Testis (tissue), 3 donors: ENCODE measurements around the gene OR52J3. TPM values are rescaled to one million over a fixed set of nuclear protein-coding genes. Genes with fewer than 3 reads are reported as not detected.
"Not testable (repeated sequence)": the region's sequence is repeated elsewhere in the genome, so short reads cannot be mapped to it uniquely, and the experiment has no call there.

Source experiments
- DNase-seq: peaks from one replicate; pipeline ENCODE4 v3.0.0-alpha.2; 2019
- H3K27ac ChIP-seq, 2 donors: fragments of 200-600 bp; sonication (generic); one replicate each; pipeline ENCODE4 v1.5.1; 2019
- H3K27me3 ChIP-seq: fragments of 200-600 bp; sonication (generic); one replicate; pipeline ENCODE4 v1.5.1; 2019
- H3K36me3 ChIP-seq: fragments of 200-600 bp; sonication (generic); one replicate; pipeline ENCODE4 v1.5.1; 2017; ENCODE audit warnings: low read depth; ENCODE audit errors: missing control alignments
- H3K4me1 ChIP-seq: fragments of 200-600 bp; sonication (generic); one replicate; pipeline ENCODE4 v1.5.1; 2019
- H3K4me3 ChIP-seq, 2 donors: fragments of 200-600 bp; sonication (generic); one replicate each; pipeline ENCODE4 v1.5.1; 2017 to 2019
- H3K9me3 ChIP-seq: fragments of 200-600 bp; sonication (generic); one replicate; pipeline ENCODE4 v1.5.1; 2017
- CTCF ChIP-seq, 3 experiments: fragments of 450-650 bp in 2 of 3; fragments of 200-600 bp in 1 of 3; sonication (generic) in 1 of 3; IDR thresholded peaks; one replicate each; pipeline ENCODE4 v1.5.1; 2016 to 2019; ENCODE audit warnings: antibody characterized with exemption in 3 of 3, mild to moderate bottlenecking in 2 of 3, moderate library complexity in 1 of 3
- POLR2A ChIP-seq: fragments of 450-650 bp; IDR thresholded peaks from one replicate; pipeline ENCODE4 v1.6.1; 2017; ENCODE audit warnings: antibody characterized with exemption, mild to moderate bottlenecking, moderate library complexity
- WGBS, 2 donors: methylation state at CpG; one replicate each; pipeline ENCODE4 v1.1.5; 2018; 5-methylcytosine and 5-hydroxymethylcytosine counted together
- intact Hi-C: fragments of 100-400 bp; cut with DNase I; formaldehyde crosslinking; loops from one replicate; pipeline ENCODE4 v1.15.1; 2023; ENCODE audit warnings: low total_unique reads
- polyA plus RNA-seq: library from polyadenylated mRNA; stranded (reverse); fragments of 350-450 nt; fragmentation: Illumina TruSeq; extraction: RNeasy Lipid Tissue Mini Kit (QIAGEN cat#74804); gene quantifications from one replicate; pipeline ENCODE4 v1.2.3, GENCODE V29; 2014; ENCODE audit warnings: low read depth, low replicate concordance; ENCODE audit not compliant: insufficient read depth
- total RNA-seq, 2 donors: library from RNA; depleted of rRNA; stranded (reverse); fragments of >200 nt; gene quantifications; one replicate each; pipeline ENCODE4 v1.2.3, GENCODE V29; 2016

OR52J3 gene
- total and polyA plus RNA-seq, 3 donors from 2014 or later, result not detected

- WGBS, 2 donors, result 67 to 74% methylated on average over 4 of the region's 4 CpGs
- no peaks in the 10 kb centered on the region for H3K4me1 ChIP-seq
These were observed 5.5 kb upstream of the OR52J3 start for GRCh38 chr11:5040876-5041275.

GRCh38 chr11:5042091-5042490 lies 4.2 kb upstream of the OR52J3 start:
- no peak overlapping the region for H3K4me3 ChIP-seq
- no peaks in the 10 kb centered on the region for H3K36me3 ChIP-seq
- no peaks in the 10 kb centered on the region for H3K4me1 ChIP-seq
- TF ChIP-seq POLR2A (no peak), CTCF (IDR thresholded peaks at IDR 0.05) (no peak)
- WGBS, 2 donors, result 67 to 85% methylated on average over 3 of the region's 3 CpGs
- no peak overlapping the region for H3K27ac ChIP-seq
- no peak for DNase-seq
- H3K27me3 ChIP-seq, result no peaks in the 10 kb centered on the region
- no peaks in the 10 kb centered on the region for H3K9me3 ChIP-seq
- intact Hi-C loops, result no loop called here

More at GRCh38 chr11:5040876-5041275, 5.5 kb upstream of the OR52J3 start:
- intact Hi-C loops, result no loop called here
- DNase-seq, result no peak
- Histone ChIP-seq H3K27me3 (no peaks in the 10 kb centered on the region), H3K9me3 (no peaks in the 10 kb centered on the region), H3K36me3 (no peaks in the 10 kb centered on the region), H3K27ac (no peak overlapping the region), H3K4me3 (no peak overlapping the region)
- TF ChIP-seq CTCF (IDR thresholded peaks at IDR 0.05) (no peak), POLR2A (no peak)

- Histone ChIP-seq H3K27ac (no peak overlapping the region), H3K4me1 (no peaks in the 10 kb centered on the region), H3K36me3 (no peaks in the 10 kb centered on the region), H3K9me3 (no peaks in the 10 kb centered on the region), H3K27me3 (no peaks in the 10 kb centered on the region), H3K4me3 (no peak overlapping the region)
- intact Hi-C loops, result no loop called here
- DNase-seq, result no peak
- WGBS, 2 donors, result 75 to 76% methylated on average over 2 of the region's 2 CpGs
- TF ChIP-seq POLR2A (no peak), CTCF (IDR thresholded peaks at IDR 0.05) (no peak)
These were observed 2.9 kb upstream of the OR52J3 start for GRCh38 chr11:5043380-5043779.

GRCh38 chr11:5046754-5047330 lies 516 bp downstream of the OR52J3 start:
- H3K27ac ChIP-seq, result no peak overlapping the region
- no peak for TF ChIP-seq POLR2A
- no peak for TF ChIP-seq CTCF (IDR thresholded peaks at IDR 0.05)
- H3K4me3 ChIP-seq, result no peak overlapping the region
- WGBS, 2 donors, result 70 to 75% methylated on average over 15 of the region's 15 CpGs
- no peaks in the 10 kb centered on the region for H3K27me3 ChIP-seq
- intact Hi-C loops, result no loop called here
- H3K36me3 ChIP-seq, result no peaks in the 10 kb centered on the region
- no peaks in the 10 kb centered on the region for H3K9me3 ChIP-seq
- no peaks in the 10 kb centered on the region for H3K4me1 ChIP-seq
- DNase-seq, result no peak

- intact Hi-C loops, DNase-seq, H3K9me3 ChIP-seq, H3K27ac ChIP-seq, H3K4me1 ChIP-seq, H3K27me3 ChIP-seq, H3K36me3 ChIP-seq, H3K4me3 ChIP-seq: not testable (repeated sequence)
- WGBS, 2 donors, result 83% methylated on average over 5 of the region's 5 CpGs
These were observed 12.4 kb downstream of the OR52J3 start for GRCh38 chr11:5058679-5059078.
